CD4-positive, CD25-positive, alpha-beta regulatory T cell (primary cell): ENCODE measurements around the gene PTGIS. TPM values are rescaled to one million over a fixed set of nuclear protein-coding genes. Genes with fewer than 3 reads are reported as not detected.

Experiments used
- ATAC-seq, 2 donors: fragments of 150-1000 bp; cut with Tn5 transposase; one replicate each; pipeline ENCODE4 v1.10.0; 2021; ENCODE audit warnings: low read depth in 2 of 2, moderate number of reproducible peaks in 2 of 2, moderate library complexity in 1 of 2
- DNase-seq, 3 donors: peaks; one replicate each; pipeline versions ENCODE4 v3.0.0 to v3.0.0-alpha.2; 2012 to 2022; ENCODE audit warnings: mixed read lengths in 1 of 3
- H3K27ac ChIP-seq: one replicate; pipeline ENCODE4 v1.7.0; 2013; ENCODE audit warnings: mild to moderate bottlenecking, low read length; ENCODE audit not compliant: insufficient read depth, poor library complexity, severe bottlenecking
- H3K27me3 ChIP-seq: one replicate; pipeline ENCODE4 v1.7.0; 2013; ENCODE audit warnings: low read length; ENCODE audit not compliant: control insufficient read depth, insufficient read depth
- H3K36me3 ChIP-seq: one replicate; pipeline ENCODE4 v1.7.0; 2013; ENCODE audit warnings: mild to moderate bottlenecking, low read length, moderate library complexity; ENCODE audit not compliant: control insufficient read depth, insufficient read depth
- H3K4me1 ChIP-seq: 2 replicates; pipeline ENCODE4 v1.7.0; 2013; ENCODE audit warnings: mild to moderate bottlenecking, low read length; ENCODE audit not compliant: insufficient read depth, control insufficient read depth, poor library complexity, severe bottlenecking
- H3K4me3 ChIP-seq: one replicate; pipeline ENCODE4 v1.7.0; 2013; ENCODE audit warnings: low read depth, mild to moderate bottlenecking, low read length, moderate library complexity
- H3K9me3 ChIP-seq, 2 experiments: 1 replicate in 1 of 2; 2 replicates in 1 of 2; pipeline ENCODE4 v1.7.0; 2013; ENCODE audit warnings: low read length in 2 of 2, mild to moderate bottlenecking in 1 of 2, moderate library complexity in 1 of 2; ENCODE audit not compliant: control insufficient read depth in 2 of 2
- H3K27ac Mint-ChIP-seq, 3 donors: one replicate each; pipeline ENCODE4 v1.8.0; 2020 to 2022; ENCODE audit warnings: mild to moderate bottlenecking in 3 of 3, mixed read lengths in 3 of 3, moderate library complexity in 2 of 3
- H3K27me3 Mint-ChIP-seq: one replicate; pipeline ENCODE4 v1.8.0; 2022; ENCODE audit warnings: mild to moderate bottlenecking, mixed read lengths
- H3K36me3 Mint-ChIP-seq: one replicate; pipeline ENCODE4 v1.8.0; 2020; ENCODE audit warnings: mixed read lengths
- H3K4me1 Mint-ChIP-seq, 4 donors: one replicate each; pipeline ENCODE4 v1.8.0; 2020 to 2022; ENCODE audit warnings: mixed read lengths in 4 of 4, mild to moderate bottlenecking in 1 of 4
- H3K4me3 Mint-ChIP-seq, 4 donors: one replicate each; pipeline ENCODE4 v1.8.0; 2020 to 2022; ENCODE audit warnings: mild to moderate bottlenecking in 4 of 4, mixed read lengths in 4 of 4, moderate library complexity in 3 of 4
- H3K9me3 Mint-ChIP-seq, 7 donors: one replicate each; pipeline ENCODE4 v1.8.0; 2020 to 2022; ENCODE audit warnings: mixed read lengths in 7 of 7, mild to moderate bottlenecking in 3 of 7, moderate library complexity in 2 of 7
- polyA plus RNA-seq, 4 donors: library from polyadenylated mRNA; unstranded; fragments of 300-500 nt; fragmentation: Illumina TruSeq; gene quantifications; one replicate each; pipeline ENCODE4 v1.2.3, GENCODE V29; 2021
- total RNA-seq: library from RNA; stranded (reverse); gene quantifications from one replicate; pipeline ENCODE4 v1.2.3, GENCODE V29; 2022

PTGIS gene
- total and polyA plus RNA-seq, 5 donors from 2014 or later, result not detected

GRCh38 chr20:49462626-49463025 is 105.3 kb downstream of the PTGIS start:
- H3K36me3 ChIP-seq, result no peaks in the 10 kb centered on the region
- Mint-ChIP-seq H3K9me3 (peaks cover 0 to 2% (median 0%) of the 10 kb centered on the region in 7 donors), H3K36me3 (no peaks in the 10 kb centered on the region), H3K4me1 (no peaks in the 10 kb centered on the region), H3K27me3 (peaks cover 9% of the 10 kb centered on the region), H3K4me3 (no peak overlapping the region), H3K27ac (no peak overlapping the region)
- H3K9me3 ChIP-seq, result no peaks in the 10 kb centered on the region
- no peak overlapping the region for H3K4me3 ChIP-seq
- no peaks in the 10 kb centered on the region for H3K4me1 ChIP-seq
- peaks cover 2% of the 10 kb centered on the region for H3K27me3 ChIP-seq
- no peak overlapping the region for H3K27ac ChIP-seq
- no peak for ATAC-seq
- no peak for DNase-seq

GRCh38 chr20:49461894-49462620 is 105.9 kb downstream of the PTGIS start:
- H3K4me1 ChIP-seq, result no peaks in the 10 kb centered on the region
- H3K27ac ChIP-seq, result no peak overlapping the region
- Mint-ChIP-seq H3K27ac (peak overlapping the region in 1 of 3 donors; percentile 23), H3K4me1 (no peaks in the 10 kb centered on the region), H3K4me3 (no peak overlapping the region), H3K9me3 (peaks cover 0 to 2% (median 0%) of the 10 kb centered on the region in 7 donors), H3K36me3 (no peaks in the 10 kb centered on the region), H3K27me3 (peaks cover 9% of the 10 kb centered on the region)
- no peaks in the 10 kb centered on the region for H3K36me3 ChIP-seq
- DNase-seq, result no peak
- H3K9me3 ChIP-seq, result no peaks in the 10 kb centered on the region
- ATAC-seq, result no peak
- H3K4me3 ChIP-seq, result no peak overlapping the region
- peaks cover 2% of the 10 kb centered on the region for H3K27me3 ChIP-seq

GRCh38 chr20:49460916-49461315 is 107.0 kb downstream of the PTGIS start:
- ATAC-seq, result no peak
- H3K9me3 Mint-ChIP-seq, result peaks cover 0 to 2% (median 0%) of the 10 kb centered on the region in 7 donors
- no peaks in the 10 kb centered on the region for H3K36me3 Mint-ChIP-seq
- peaks cover 2% of the 10 kb centered on the region for H3K27me3 ChIP-seq
- H3K4me3 Mint-ChIP-seq, result no peak overlapping the region
- peaks cover 13% of the 10 kb centered on the region for H3K27me3 Mint-ChIP-seq
- no peak for DNase-seq
- H3K4me3 ChIP-seq, result no peak overlapping the region
- H3K27ac Mint-ChIP-seq, result no peak overlapping the region
- no peak overlapping the region for H3K27ac ChIP-seq
- H3K9me3 ChIP-seq, result no peaks in the 10 kb centered on the region
- no peaks in the 10 kb centered on the region for H3K4me1 Mint-ChIP-seq
- no peaks in the 10 kb centered on the region for H3K4me1 ChIP-seq
- H3K36me3 ChIP-seq, result no peaks in the 10 kb centered on the region

- H3K4me3 ChIP-seq, result no peak overlapping the region
- no peaks in the 10 kb centered on the region for H3K36me3 ChIP-seq
- no peaks in the 10 kb centered on the region for H3K36me3 Mint-ChIP-seq
- no peak overlapping the region for H3K27ac ChIP-seq
- no peaks in the 10 kb centered on the region for H3K4me1 Mint-ChIP-seq
- H3K27me3 ChIP-seq, result no peaks in the 10 kb centered on the region
- H3K9me3 Mint-ChIP-seq, result peaks cover 0 to 2% (median 0%) of the 10 kb centered on the region in 7 donors
- no peak overlapping the region for H3K27ac Mint-ChIP-seq
- no peak overlapping the region for H3K4me3 Mint-ChIP-seq
- ATAC-seq, result no peak
- H3K9me3 ChIP-seq, result no peaks in the 10 kb centered on the region
- no peak for DNase-seq
- no peaks in the 10 kb centered on the region for H3K4me1 ChIP-seq
- peaks cover 13% of the 10 kb centered on the region for H3K27me3 Mint-ChIP-seq
These were observed 107.8 kb downstream of the PTGIS start for GRCh38 chr20:49460131-49460530.

- no peaks in the 10 kb centered on the region for H3K4me1 ChIP-seq
- H3K27ac ChIP-seq, result no peak overlapping the region
- ATAC-seq (no peak), DNase-seq (no peak)
- H3K9me3 ChIP-seq, result no peaks in the 10 kb centered on the region
- H3K9me3 Mint-ChIP-seq, result peaks cover 0 to 2% (median 0%) of the 10 kb centered on the region in 7 donors
- no peaks in the 10 kb centered on the region for H3K36me3 ChIP-seq
- peaks cover 13% of the 10 kb centered on the region for H3K27me3 Mint-ChIP-seq
- H3K4me3 ChIP-seq, result no peak overlapping the region
- H3K4me3 Mint-ChIP-seq, result no peak overlapping the region
- H3K4me1 Mint-ChIP-seq, result no peaks in the 10 kb centered on the region
- H3K36me3 Mint-ChIP-seq, result no peaks in the 10 kb centered on the region
- no peaks in the 10 kb centered on the region for H3K27me3 ChIP-seq
- no peak overlapping the region for H3K27ac Mint-ChIP-seq
These were observed 108.3 kb downstream of the PTGIS start for GRCh38 chr20:49459684-49460083.

- no peaks in the 10 kb centered on the region for H3K4me1 Mint-ChIP-seq
- H3K36me3 ChIP-seq, result no peaks in the 10 kb centered on the region
- no peak overlapping the region for H3K4me3 ChIP-seq
- H3K9me3 ChIP-seq, result no peaks in the 10 kb centered on the region
- no peak overlapping the region for H3K27ac ChIP-seq
- H3K27me3 Mint-ChIP-seq, result peaks cover 9% of the 10 kb centered on the region
- DNase-seq (no peak), ATAC-seq (no peak)
- H3K36me3 Mint-ChIP-seq, result no peaks in the 10 kb centered on the region
- no peak overlapping the region for H3K27ac Mint-ChIP-seq
- H3K4me1 ChIP-seq, result no peaks in the 10 kb centered on the region
- no peak overlapping the region for H3K4me3 Mint-ChIP-seq
- peaks cover 0 to 3% (median 0%) of the 10 kb centered on the region in 7 donors for H3K9me3 Mint-ChIP-seq
- no peaks in the 10 kb centered on the region for H3K27me3 ChIP-seq
These were observed 110.5 kb downstream of the PTGIS start for GRCh38 chr20:49457444-49457843.

GRCh38 chr20:49456646-49457045 is 111.3 kb downstream of the PTGIS start:
- Mint-ChIP-seq H3K27ac (no peak overlapping the region), H3K27me3 (peaks cover 9% of the 10 kb centered on the region), H3K4me1 (no peaks in the 10 kb centered on the region), H3K9me3 (peaks cover 0 to 3% (median 0%) of the 10 kb centered on the region in 7 donors), H3K4me3 (no peak overlapping the region), H3K36me3 (no peaks in the 10 kb centered on the region)
- DNase-seq (no peak), ATAC-seq (no peak)
- Histone ChIP-seq H3K27me3 (no peaks in the 10 kb centered on the region), H3K27ac (no peak overlapping the region), H3K4me3 (no peak overlapping the region), H3K4me1 (no peaks in the 10 kb centered on the region), H3K9me3 (no peaks in the 10 kb centered on the region), H3K36me3 (no peaks in the 10 kb centered on the region)

GRCh38 chr20:49455691-49456090 is 112.2 kb downstream of the PTGIS start:
- Histone ChIP-seq H3K4me3 (no peak overlapping the region), H3K27ac (no peak overlapping the region), H3K36me3 (no peaks in the 10 kb centered on the region), H3K9me3 (no peaks in the 10 kb centered on the region), H3K27me3 (no peaks in the 10 kb centered on the region), H3K4me1 (no peaks in the 10 kb centered on the region)
- H3K4me3 Mint-ChIP-seq, result no peak overlapping the region
- peaks cover 0 to 3% (median 0%) of the 10 kb centered on the region in 7 donors for H3K9me3 Mint-ChIP-seq
- DNase-seq (no peak), ATAC-seq (no peak)
- H3K27me3 Mint-ChIP-seq, result peaks cover 15% of the 10 kb centered on the region
- H3K4me1 Mint-ChIP-seq, result no peaks in the 10 kb centered on the region
- no peak overlapping the region for H3K27ac Mint-ChIP-seq
- no peaks in the 10 kb centered on the region for H3K36me3 Mint-ChIP-seq
